SK-N-SH (cell line): ENCODE results near the gene THOC2.

Source experiments
- FOSL2 ChIP-seq: IDR thresholded peaks from 2 replicates; pipeline ENCODE4 v1.4.0; 2012; ENCODE audit warnings: low read depth, mild to moderate bottlenecking, moderate library complexity, borderline replicate concordance
- MXI1 ChIP-seq: IDR thresholded peaks from 2 replicates; pipeline ENCODE4 v1.6.1; 2012; ENCODE audit warnings: mild to moderate bottlenecking, low read depth, low read length, improper control_type of control experiment
- NRF1 ChIP-seq: IDR thresholded peaks from 2 replicates; pipeline ENCODE4 v1.6.1; 2012; ENCODE audit warnings: low read depth, mild to moderate bottlenecking, low read length
- RXRA ChIP-seq: IDR thresholded peaks from 2 replicates; pipeline ENCODE4 v1.4.0; 2012; ENCODE audit warnings: low read depth, mild to moderate bottlenecking, borderline replicate concordance
- TF ChIP-seq, protein P1 (sequence below): fragments of 200-600 bp; sonication (generic); IDR thresholded peaks from 2 replicates; pipeline ENCODE4 v1.6.1; 2017; ENCODE audit warnings: antibody characterized with exemption, mild to moderate bottlenecking, moderate library complexity

DNA sequence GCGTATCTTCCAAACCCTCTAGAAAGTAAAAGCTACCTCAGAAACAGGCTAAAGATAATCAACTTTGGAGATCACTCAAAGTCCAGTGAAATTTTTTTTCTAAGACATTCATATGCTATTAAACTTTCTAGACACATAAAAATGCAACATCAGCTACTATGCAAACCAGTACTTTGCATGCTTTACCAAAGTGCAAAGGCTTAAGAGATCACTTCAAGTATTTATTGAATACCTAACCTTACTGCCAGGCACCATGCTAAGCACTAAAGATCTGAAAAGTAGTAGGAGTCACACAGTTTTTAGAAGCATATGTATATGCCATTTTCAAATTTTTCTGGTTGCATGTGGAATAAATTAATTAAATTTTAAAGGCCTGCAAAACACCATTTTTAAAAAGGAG lies 115.8 kb downstream of the THOC2 start:
- TF ChIP-seq, protein P1, sequence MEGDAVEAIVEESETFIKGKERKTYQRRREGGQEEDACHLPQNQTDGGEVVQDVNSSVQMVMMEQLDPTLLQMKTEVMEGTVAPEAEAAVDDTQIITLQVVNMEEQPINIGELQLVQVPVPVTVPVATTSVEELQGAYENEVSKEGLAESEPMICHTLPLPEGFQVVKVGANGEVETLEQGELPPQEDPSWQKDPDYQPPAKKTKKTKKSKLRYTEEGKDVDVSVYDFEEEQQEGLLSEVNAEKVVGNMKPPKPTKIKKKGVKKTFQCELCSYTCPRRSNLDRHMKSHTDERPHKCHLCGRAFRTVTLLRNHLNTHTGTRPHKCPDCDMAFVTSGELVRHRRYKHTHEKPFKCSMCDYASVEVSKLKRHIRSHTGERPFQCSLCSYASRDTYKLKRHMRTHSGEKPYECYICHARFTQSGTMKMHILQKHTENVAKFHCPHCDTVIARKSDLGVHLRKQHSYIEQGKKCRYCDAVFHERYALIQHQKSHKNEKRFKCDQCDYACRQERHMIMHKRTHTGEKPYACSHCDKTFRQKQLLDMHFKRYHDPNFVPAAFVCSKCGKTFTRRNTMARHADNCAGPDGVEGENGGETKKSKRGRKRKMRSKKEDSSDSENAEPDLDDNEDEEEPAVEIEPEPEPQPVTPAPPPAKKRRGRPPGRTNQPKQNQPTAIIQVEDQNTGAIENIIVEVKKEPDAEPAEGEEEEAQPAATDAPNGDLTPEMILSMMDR = no peak
- no peak for TF ChIP-seq RXRA
- TF ChIP-seq NRF1 = no peak
- no peak for TF ChIP-seq MXI1
- TF ChIP-seq FOSL2 = no peak
